Activated effector memory CD4-positive, alpha-beta T cell treated with anti-CD3 and anti-CD28 coated beads, Interleukin-2, amount 50 U/mL, for 16 hours (primary cell): ENCODE results near the gene ADAM10.

Experiments used
- DNase-seq: peaks from one replicate; pipeline ENCODE4 v3.0.0-alpha.2; 2020

ADAM10 gene

DNA sequence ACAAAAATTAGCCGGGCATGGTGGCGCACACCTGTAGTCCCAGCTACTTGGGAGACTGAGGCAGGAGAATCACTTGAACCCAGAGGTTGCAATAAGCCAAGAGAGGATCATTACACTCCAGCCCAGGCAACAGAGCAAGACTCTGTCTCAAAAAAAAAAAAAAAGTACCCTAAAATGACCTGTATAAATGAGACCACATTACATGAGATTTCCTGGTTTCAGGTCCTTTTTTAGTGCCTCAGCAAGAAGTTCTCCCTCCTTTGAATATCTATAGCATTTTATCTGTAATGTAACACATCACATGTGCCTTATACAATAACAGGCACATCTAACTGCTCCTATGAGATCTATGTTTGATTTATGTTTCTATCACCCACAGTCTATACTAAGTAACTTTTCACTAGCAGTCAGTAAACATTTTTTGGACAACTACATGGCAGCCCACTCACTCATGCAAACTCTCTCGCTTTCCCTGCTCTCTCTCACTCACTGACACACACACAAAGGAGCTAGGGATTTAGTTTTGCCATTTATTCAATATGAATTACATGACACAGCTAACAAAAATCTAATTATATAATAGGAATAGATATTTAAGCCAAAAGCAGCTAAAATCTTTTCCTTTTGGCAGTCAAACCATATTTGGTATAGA is 34.1 kb downstream of the ADAM10 start:
- DNase-seq, result no peak

- DNase-seq, result no peak
Measured at GRCh38 chr15:58710701-58711100, 38.8 kb downstream of the ADAM10 start.

DNA sequence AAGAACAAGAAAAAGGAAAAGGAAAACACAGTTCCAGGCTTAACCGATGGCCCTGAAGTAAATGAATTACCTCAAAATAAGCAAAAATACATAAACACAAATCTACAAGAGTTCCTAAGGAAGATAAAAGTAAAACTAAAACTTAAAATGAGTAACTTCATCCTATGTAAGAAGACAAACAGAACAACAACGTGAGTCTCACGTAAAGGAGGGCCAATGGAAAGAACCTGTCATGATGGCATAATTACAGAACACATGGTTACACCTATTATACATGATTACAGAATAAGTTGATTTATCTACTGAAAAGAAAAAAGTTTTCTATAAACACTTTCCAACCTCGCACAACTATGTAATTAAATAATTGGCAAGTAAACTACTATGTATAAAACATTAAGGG is 42.1 kb downstream of the ADAM10 start:
- no peak for DNase-seq

- no peak for DNase-seq
Measured at GRCh38 chr15:58705105-58705504, 44.4 kb downstream of the ADAM10 start.

DNA sequence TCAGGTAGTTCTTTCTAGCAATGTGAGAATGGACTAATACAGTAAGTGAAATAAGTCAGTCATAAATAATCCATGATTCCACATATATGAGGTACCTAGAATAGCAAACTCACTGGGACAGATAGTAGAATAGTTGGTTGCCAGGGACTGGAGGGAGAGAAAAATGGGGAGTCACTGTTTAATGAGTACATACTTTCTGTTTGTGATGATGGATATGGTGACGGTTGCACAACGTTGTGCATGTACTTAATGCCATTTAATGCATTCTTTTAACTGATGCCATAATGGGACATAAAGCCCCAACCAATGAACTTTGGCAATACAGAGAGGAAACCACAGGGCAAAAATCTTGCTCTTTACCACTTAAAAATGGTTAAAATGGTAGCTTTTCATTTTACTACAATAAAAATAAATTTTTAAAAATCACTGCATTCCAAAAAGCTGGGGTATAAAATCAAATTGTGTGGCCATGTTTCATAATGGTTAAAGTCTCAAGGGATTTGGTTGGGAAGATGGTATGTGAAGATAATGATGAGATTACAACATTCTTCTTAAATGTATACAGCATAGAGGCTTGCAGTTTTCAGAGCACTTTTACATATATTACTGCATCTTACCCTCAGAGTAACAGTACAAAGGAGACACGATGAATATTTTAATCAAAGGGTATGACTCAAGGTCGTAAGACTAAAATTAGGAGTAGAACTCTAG is 45.2 kb downstream of the ADAM10 start:
- DNase-seq, result no peak

- no peak for DNase-seq
Measured at GRCh38 chr15:58703610-58704009, 45.9 kb downstream of the ADAM10 start.

DNA sequence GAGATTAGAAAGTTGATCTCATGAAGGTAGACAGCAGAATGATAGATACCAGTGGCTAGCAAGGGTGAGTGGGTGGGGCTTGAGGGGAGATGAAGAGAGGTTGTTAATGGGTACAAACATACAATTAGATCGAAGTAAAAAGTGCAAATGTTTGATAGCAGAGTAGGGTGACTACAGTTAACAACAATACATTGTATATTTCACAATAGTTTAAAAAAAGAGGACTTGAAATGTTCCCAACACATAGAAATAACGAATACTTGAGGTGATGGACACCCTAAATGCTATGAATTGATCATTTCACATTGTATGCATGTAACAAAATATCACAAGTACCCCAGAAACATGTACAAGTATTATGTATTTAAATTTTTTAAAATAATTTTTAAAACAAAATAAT is 47.3 kb downstream of the ADAM10 start:
- no peak for DNase-seq

DNA sequence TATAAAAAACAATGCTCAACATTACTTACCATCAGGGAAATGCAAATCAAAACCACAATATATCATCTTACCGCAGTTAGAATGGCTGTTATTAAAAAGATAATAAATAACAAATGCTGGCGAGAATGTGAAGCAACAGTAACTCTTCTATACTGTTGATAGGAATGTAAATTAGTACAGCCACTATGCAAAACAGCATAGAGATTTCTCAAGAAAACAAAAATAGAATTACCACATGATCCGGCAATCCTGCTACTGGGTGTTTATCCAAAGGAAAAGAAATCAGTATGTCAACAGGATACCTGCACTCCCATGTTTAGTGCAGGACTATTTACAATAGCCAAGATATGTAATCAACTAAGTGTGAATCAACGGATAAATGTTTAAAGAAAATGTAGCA is 48.1 kb downstream of the ADAM10 start:
- no peak for DNase-seq

- no peak for DNase-seq
Measured at GRCh38 chr15:58699769-58700168, 49.7 kb downstream of the ADAM10 start.

DNA sequence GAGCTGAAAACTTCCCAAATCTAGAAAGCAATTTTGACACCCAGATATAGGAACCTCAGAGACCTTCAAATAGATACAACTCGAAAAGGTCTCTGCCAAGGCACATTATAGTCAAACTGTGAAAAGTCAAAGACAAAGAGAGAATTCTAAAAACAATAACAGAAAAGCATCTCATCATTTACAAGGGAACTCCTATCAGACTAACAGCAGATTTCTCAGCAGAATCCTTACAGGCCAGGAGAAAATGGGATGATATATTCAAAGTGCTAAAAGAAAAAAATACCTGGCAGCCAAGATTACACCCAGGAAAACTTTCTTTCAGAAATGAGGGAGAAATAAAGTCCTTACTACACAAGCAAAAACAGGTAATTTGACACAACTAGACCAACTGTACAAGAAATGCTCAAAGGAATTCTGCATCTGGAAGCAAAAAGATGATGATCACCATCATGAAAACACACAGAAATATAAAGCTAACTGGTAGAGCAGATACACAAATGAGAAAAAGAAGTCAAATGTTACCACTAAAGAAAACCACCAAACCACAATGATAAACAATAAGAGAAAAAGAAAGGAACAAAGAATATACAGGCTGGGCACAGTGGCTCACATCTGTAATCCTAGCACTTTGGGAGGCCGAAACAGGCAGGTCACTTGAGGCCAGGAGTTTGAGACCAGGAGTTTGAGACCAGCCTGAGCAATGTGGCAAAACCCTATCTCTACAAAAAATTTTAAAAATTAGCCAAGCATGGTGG is 50.4 kb downstream of the ADAM10 start:
- DNase-seq, result no peak

- no peak for DNase-seq
Measured at GRCh38 chr15:58697220-58697619, 52.3 kb downstream of the ADAM10 start.

GRCh38 chr15:58696738-58697137 is 52.8 kb downstream of the ADAM10 start:
- no peak for DNase-seq

DNA sequence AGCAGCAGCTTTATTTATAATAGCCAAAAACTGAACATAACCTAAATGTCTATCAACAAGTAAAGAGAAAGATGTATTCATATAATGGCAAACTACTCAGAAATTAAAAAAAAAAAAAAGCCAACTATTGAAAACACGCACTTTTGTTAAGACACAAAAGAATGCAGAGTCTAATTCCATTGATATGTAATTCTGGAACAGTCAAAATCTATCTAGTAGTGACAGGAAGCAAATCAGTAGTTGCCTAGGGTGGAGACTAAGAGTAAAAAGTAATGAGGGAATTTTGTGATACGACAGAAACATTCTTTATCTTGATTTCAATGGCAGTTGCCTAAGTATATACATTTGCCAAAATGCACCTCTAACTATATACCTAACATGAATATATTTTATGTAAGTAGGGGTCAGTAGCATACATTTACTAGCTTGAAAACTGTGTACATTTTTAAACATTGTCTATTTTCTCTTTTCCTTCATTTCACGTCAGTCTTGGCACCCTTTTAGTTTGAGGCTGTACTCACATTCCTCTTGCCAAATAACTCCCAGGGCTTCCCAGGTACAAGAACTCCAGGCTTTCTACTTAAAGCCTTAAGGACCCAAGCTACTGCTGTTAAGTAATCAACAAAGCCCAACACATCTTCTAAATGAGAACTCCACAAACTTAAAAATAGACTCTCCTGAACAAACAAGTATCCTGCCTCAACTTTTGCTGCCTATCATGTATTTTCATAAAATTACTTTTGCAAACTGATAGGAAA is 54.7 kb downstream of the ADAM10 start:
- no peak for DNase-seq

- no peak for DNase-seq
Measured at GRCh38 chr15:58690703-58691102, 58.8 kb downstream of the ADAM10 start.

GRCh38 chr15:58689646-58690045 is 59.9 kb downstream of the ADAM10 start:
- DNase-seq, result no peak

DNA sequence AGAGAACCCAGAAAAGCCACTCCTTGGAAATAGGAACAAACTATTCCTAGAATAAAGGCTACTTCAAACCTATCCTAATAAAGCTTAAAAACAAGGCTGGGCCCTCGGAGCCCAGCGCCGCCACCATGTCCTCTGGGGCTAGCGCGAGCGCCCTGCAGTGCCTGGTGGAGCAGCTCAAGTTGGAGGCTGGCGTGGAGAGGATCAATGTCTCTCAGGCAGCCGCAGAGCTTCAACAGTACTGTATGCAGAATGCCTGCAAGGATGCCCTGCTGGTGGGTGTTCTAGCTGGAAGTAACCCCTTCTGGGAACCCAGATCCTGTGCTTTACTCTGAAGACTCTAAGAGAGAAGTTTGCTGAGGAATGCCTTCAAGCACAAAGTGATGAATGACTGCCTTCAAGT is 63.2 kb downstream of the ADAM10 start:
- no peak for DNase-seq

DNA sequence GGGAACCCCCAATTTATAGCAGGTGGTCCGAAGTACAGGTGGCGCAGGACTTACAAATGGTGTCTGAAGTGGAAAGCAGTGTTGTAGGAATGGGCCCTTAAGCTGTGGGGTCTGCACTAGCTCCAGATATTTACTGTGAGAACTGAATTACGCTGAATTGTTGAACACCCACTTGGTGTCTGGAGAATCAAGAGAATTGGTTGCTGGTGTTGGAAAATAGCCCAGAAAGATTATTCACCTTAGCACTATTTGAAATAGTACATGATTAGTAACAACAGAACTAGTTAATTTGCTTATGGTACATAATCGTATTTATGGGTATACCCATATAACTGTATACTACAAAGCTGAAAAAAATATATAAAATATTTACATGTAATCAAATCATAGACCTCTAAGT is 64.8 kb downstream of the ADAM10 start:
- DNase-seq, result no peak

GRCh38 chr15:58684036-58684710 is 65.3 kb downstream of the ADAM10 start:
- no peak for DNase-seq

DNA sequence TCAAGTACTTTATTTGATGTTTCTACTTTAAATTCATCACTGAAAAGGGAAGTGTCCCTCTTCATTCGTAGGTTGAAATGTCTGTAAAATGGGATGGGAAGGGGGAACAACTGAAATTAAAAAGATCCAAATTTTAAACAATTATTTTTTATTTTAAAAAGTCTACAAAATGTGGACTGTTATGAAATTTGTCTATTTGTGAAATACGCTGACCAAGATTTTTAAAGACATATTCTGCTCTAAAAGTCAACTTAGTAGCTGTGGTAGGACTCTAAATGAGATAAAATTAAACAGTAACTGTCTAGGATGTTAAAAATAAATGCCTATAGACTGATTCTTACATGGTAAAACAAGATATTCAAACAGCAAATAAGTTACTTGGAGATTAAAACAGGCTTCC is 67.3 kb downstream of the ADAM10 start:
- DNase-seq, result no peak

DNA sequence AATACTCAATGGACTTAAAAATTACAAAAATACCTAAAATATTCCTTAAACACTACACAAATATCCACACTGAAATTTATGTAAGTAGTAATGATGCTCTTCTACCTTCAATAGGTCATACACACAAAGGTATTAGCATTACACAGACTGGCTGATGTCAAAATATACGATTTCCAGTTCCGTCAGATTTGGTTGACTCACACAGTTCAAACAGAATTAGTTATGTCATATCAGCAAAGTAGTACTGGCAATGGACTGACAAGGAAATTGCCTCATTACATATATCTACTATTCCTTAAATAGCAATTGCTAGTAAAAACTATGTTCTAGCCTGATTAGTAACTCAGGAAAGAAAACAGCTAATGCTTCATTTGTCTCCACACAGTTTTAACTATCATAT is 70.8 kb downstream of the ADAM10 start:
- no peak for DNase-seq

DNA sequence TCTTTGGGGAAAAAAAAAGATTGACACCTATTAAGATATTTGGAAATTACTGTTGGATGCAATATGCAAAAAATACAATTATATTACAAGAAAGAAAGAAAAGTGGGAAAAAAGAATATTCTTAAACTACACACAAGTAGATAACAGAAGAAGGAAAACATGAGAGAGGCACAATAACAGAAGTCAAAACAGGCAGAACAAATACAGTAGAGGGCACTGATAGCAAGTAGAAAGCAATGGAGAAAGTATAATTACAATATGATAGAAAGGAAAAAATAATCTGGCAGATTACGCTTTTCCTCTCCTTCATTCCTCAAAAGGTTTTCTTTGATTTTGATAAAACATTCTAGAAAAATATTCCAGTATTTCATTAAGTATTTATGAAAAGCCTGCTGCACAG is 72.1 kb downstream of the ADAM10 start:
- no peak for DNase-seq

- no peak for DNase-seq
Measured at GRCh38 chr15:58676766-58677165, 72.7 kb downstream of the ADAM10 start.

GRCh38 chr15:58671186-58671585 is 78.3 kb downstream of the ADAM10 start:
- DNase-seq, result no peak
